Cardiac muscle cell (in vitro differentiated cells and primary cell): ENCODE data around the gene HS6ST3. TPM values are rescaled to one million over a fixed set of nuclear protein-coding genes. Genes with fewer than 3 reads are reported as not detected.

Experiments used
- DNase-seq, 2 donors: peaks; one replicate each; pipeline versions ENCODE4 v3.0.0 to v3.0.0-alpha.2; 2010 to 2017; ENCODE audit warnings: low read depth in 1 of 2, low spot score in 1 of 2
- H3K27ac ChIP-seq: fragments of 200-600 bp; sonication (generic); 2 replicates; pipeline ENCODE4 v1.5.1; 2016
- H3K27me3 ChIP-seq: fragments of 200-600 bp; sonication (generic); 2 replicates; pipeline ENCODE4 v1.6.0; 2016; ENCODE audit warnings: control low read depth
- H3K36me3 ChIP-seq: fragments of 200-600 bp; sonication (generic); 2 replicates; pipeline ENCODE4 v1.5.1; 2016; ENCODE audit warnings: control low read depth
- H3K4me1 ChIP-seq: fragments of 200-600 bp; sonication (generic); 2 replicates; pipeline ENCODE4 v1.8.1; 2017; ENCODE audit warnings: low read depth, mild to moderate bottlenecking, mixed run types
- H3K4me3 ChIP-seq: fragments of 200-600 bp; sonication (generic); 2 replicates; pipeline ENCODE4 v1.5.1; 2016; ENCODE audit warnings: mild to moderate bottlenecking
- H3K9me3 ChIP-seq: fragments of 200-600 bp; sonication (generic); 2 replicates; pipeline ENCODE4 v1.5.1; 2017; ENCODE audit warnings: low read depth, mild to moderate bottlenecking, control low read depth
- CTCF ChIP-seq: IDR thresholded peaks from 2 replicates; pipeline ENCODE4 v1.5.1; 2012; ENCODE audit warnings: low read depth, mild to moderate bottlenecking, low read length
- polyA plus RNA-seq: library from polyadenylated mRNA; unstranded; fragments of >200 nt; fragmentation: Nextera tagmentation; extraction: Ambion mirVana; gene quantifications from 2 replicates; pipeline ENCODE4 v1.2.1, GENCODE V29; 2016
- total RNA-seq: library from RNA; depleted of rRNA; stranded (reverse); fragments of >200 nt; gene quantifications from 2 replicates; pipeline ENCODE4 v1.2.3, GENCODE V29; 2016

The HS6ST3 gene
- total and polyA plus RNA-seq, 2 experiments from 2014 or later, result 0.38 to 0.39 TPM

GRCh38 chr13:96223231-96223630, 133.3 kb downstream of the HS6ST3 start:
- Histone ChIP-seq H3K36me3 (no peaks in the 10 kb centered on the region), H3K27ac (no peak overlapping the region), H3K9me3 (no peaks in the 10 kb centered on the region), H3K4me1 (no peaks in the 10 kb centered on the region), H3K4me3 (no peak overlapping the region), H3K27me3 (no peaks in the 10 kb centered on the region)
- TF ChIP-seq CTCF, result no peak
- DNase-seq, result no peak

- peak; percentile 11 to 15 for DNase-seq
Observed at GRCh38 chr13:96229356-96229755, 139.4 kb downstream of the HS6ST3 start.

GRCh38 chr13:96238241-96238640, 148.3 kb downstream of the HS6ST3 start:
- Histone ChIP-seq H3K4me3 (no peak overlapping the region), H3K36me3 (no peaks in the 10 kb centered on the region), H3K4me1 (no peaks in the 10 kb centered on the region), H3K27me3 (no peaks in the 10 kb centered on the region), H3K9me3 (no peaks in the 10 kb centered on the region), H3K27ac (no peak overlapping the region)
- no peak for TF ChIP-seq CTCF
- no peak for DNase-seq

More at GRCh38 chr13:96229356-96229755, 139.4 kb downstream of the HS6ST3 start:
- no peak overlapping the region for H3K4me3 ChIP-seq
- no peak overlapping the region for H3K27ac ChIP-seq
- peak; percentile 20 for TF ChIP-seq CTCF
- no peaks in the 10 kb centered on the region for H3K36me3 ChIP-seq
- no peaks in the 10 kb centered on the region for H3K4me1 ChIP-seq
- no peaks in the 10 kb centered on the region for H3K27me3 ChIP-seq
- H3K9me3 ChIP-seq, result no peaks in the 10 kb centered on the region

GRCh38 chr13:96238861-96239260, 149.0 kb downstream of the HS6ST3 start:
- Histone ChIP-seq H3K27ac (no peak overlapping the region), H3K36me3 (no peaks in the 10 kb centered on the region), H3K27me3 (no peaks in the 10 kb centered on the region), H3K4me3 (no peak overlapping the region), H3K4me1 (no peaks in the 10 kb centered on the region), H3K9me3 (no peaks in the 10 kb centered on the region)
- no peak for DNase-seq
- TF ChIP-seq CTCF, result no peak

GRCh38 chr13:96243376-96243775, 153.5 kb downstream of the HS6ST3 start:
- no peak overlapping the region for H3K27ac ChIP-seq
- H3K9me3 ChIP-seq, result no peaks in the 10 kb centered on the region
- no peaks in the 10 kb centered on the region for H3K36me3 ChIP-seq
- TF ChIP-seq CTCF, result no peak
- H3K4me1 ChIP-seq, result no peaks in the 10 kb centered on the region
- no peaks in the 10 kb centered on the region for H3K27me3 ChIP-seq
- no peak overlapping the region for H3K4me3 ChIP-seq
- DNase-seq, result no peak

GRCh38 chr13:96248103-96248502, 158.2 kb downstream of the HS6ST3 start:
- H3K4me3 ChIP-seq, result no peak overlapping the region
- H3K9me3 ChIP-seq, result no peaks in the 10 kb centered on the region
- no peaks in the 10 kb centered on the region for H3K36me3 ChIP-seq
- no peak for TF ChIP-seq CTCF
- no peak for DNase-seq
- H3K27me3 ChIP-seq, result no peaks in the 10 kb centered on the region
- no peak overlapping the region for H3K27ac ChIP-seq
- no peaks in the 10 kb centered on the region for H3K4me1 ChIP-seq
